H9 (cell line): ENCODE data around the gene CDH4. TPM values are rescaled to one million over a fixed set of nuclear protein-coding genes. Genes with fewer than 3 reads are reported as not detected.

ENCODE experiments used
- DNase-seq: peaks from one replicate; pipeline ENCODE4 v3.0.0-alpha.2; 2017
- H2AFZ ChIP-seq: one replicate; pipeline ENCODE4 v1.6.1; 2013; ENCODE audit warnings: mild to moderate bottlenecking, low read length, control low read depth, moderate library complexity
- H2AK5ac ChIP-seq: 2 replicates; pipeline ENCODE4 v1.6.1; 2013; ENCODE audit warnings: low read length, control low read depth, mixed read lengths; ENCODE audit not compliant: insufficient read length
- H2BK120ac ChIP-seq: one replicate; pipeline ENCODE4 v1.6.1; 2013; ENCODE audit warnings: low read depth, mild to moderate bottlenecking, low read length, control low read depth, inconsistent platforms; ENCODE audit not compliant: poor library complexity, severe bottlenecking
- H2BK12ac ChIP-seq: 2 replicates; pipeline ENCODE4 v1.6.1; 2013; ENCODE audit warnings: low read length, control low read depth, mixed read lengths, low read depth; ENCODE audit not compliant: insufficient read length
- H2BK15ac ChIP-seq: 2 replicates; pipeline ENCODE4 v1.6.1; 2013; ENCODE audit warnings: low read depth, low read length, control low read depth
- H2BK20ac ChIP-seq: one replicate; pipeline ENCODE4 v1.6.1; 2013; ENCODE audit warnings: low read depth, mild to moderate bottlenecking, low read length, control low read depth, inconsistent platforms; ENCODE audit not compliant: poor library complexity, severe bottlenecking
- H2BK5ac ChIP-seq: 2 replicates; pipeline ENCODE4 v1.6.1; 2013; ENCODE audit warnings: low read length, control low read depth, mixed read lengths; ENCODE audit not compliant: insufficient read length
- H3K14ac ChIP-seq: 2 replicates; pipeline ENCODE4 v1.6.1; 2013; ENCODE audit warnings: low read length, control low read depth; ENCODE audit not compliant: insufficient read depth
- H3K18ac ChIP-seq: 2 replicates; pipeline ENCODE4 v1.6.1; 2013; ENCODE audit warnings: low read depth, mild to moderate bottlenecking, mixed read lengths, low read length, control low read depth; ENCODE audit not compliant: insufficient read length
- H3K23ac ChIP-seq: 2 replicates; pipeline ENCODE4 v1.6.1; 2013; ENCODE audit warnings: low read length, control low read depth, mixed read lengths, low read depth; ENCODE audit not compliant: insufficient read length
- H3K23me2 ChIP-seq: 2 replicates; pipeline ENCODE4 v1.6.1; 2013; ENCODE audit warnings: low read depth, mild to moderate bottlenecking, mixed read lengths, low read length, control low read depth; ENCODE audit not compliant: insufficient read length, poor library complexity, severe bottlenecking
- H3K27ac ChIP-seq: 2 replicates; pipeline ENCODE4 v1.5.1; 2013; ENCODE audit warnings: low read length, control low read depth, mixed read lengths, low read depth; ENCODE audit not compliant: insufficient read length
- H3K27me3 ChIP-seq: 2 replicates; pipeline ENCODE4 v1.6.1; 2013; ENCODE audit warnings: low read length, control low read depth, inconsistent platforms; ENCODE audit not compliant: insufficient read depth
- H3K4ac ChIP-seq: 2 replicates; pipeline ENCODE4 v1.6.1; 2013; ENCODE audit warnings: low read depth, mild to moderate bottlenecking, control low read depth, inconsistent platforms, low read length, moderate library complexity
- H3K4me1 ChIP-seq: 2 replicates; pipeline ENCODE4 v1.6.1; 2013; ENCODE audit warnings: low read length, control low read depth, inconsistent platforms; ENCODE audit not compliant: insufficient read depth
- H3K4me2 ChIP-seq: 2 replicates; pipeline ENCODE4 v1.6.1; 2013; ENCODE audit warnings: low read length, control low read depth, mixed read lengths; ENCODE audit not compliant: insufficient read length, insufficient read depth
- H3K56ac ChIP-seq: 2 replicates; pipeline ENCODE4 v1.6.1; 2013; ENCODE audit warnings: low read depth, mild to moderate bottlenecking, mixed read lengths, low read length, control low read depth; ENCODE audit not compliant: insufficient read length
- H3K79me1 ChIP-seq: 2 replicates; pipeline ENCODE4 v1.6.1; 2013; ENCODE audit warnings: low read depth, mild to moderate bottlenecking, moderate library complexity, low read length, control low read depth, inconsistent platforms; ENCODE audit not compliant: insufficient read depth, poor library complexity, severe bottlenecking
- H3K79me2 ChIP-seq: 2 replicates; pipeline ENCODE4 v1.6.1; 2013; ENCODE audit warnings: low read length, control low read depth, inconsistent platforms; ENCODE audit not compliant: insufficient read depth
- H3K9ac ChIP-seq: 2 replicates; pipeline ENCODE4 v1.6.1; 2013; ENCODE audit warnings: low read length, control low read depth, mixed read lengths; ENCODE audit not compliant: insufficient read length; ENCODE audit errors: extremely low read depth
- H3K9me3 ChIP-seq: one replicate; pipeline ENCODE4 v1.6.1; 2013; ENCODE audit warnings: low read depth, low read length, inconsistent platforms; ENCODE audit not compliant: control insufficient read depth
- H3T11ph ChIP-seq: one replicate; pipeline ENCODE4 v1.6.1; 2013; ENCODE audit warnings: mild to moderate bottlenecking, low read length, control low read depth, inconsistent platforms
- H4K20me1 ChIP-seq: one replicate; pipeline ENCODE4 v1.6.1; 2013; ENCODE audit not compliant: control insufficient read depth, insufficient read length, insufficient read depth
- H4K5ac ChIP-seq: 2 replicates; pipeline ENCODE4 v1.6.1; 2013; ENCODE audit warnings: low read depth, mild to moderate bottlenecking, mixed read lengths, low read length, control low read depth; ENCODE audit not compliant: insufficient read length
- H4K8ac ChIP-seq: replicated peaks from 2 replicates; pipeline ENCODE4 v1.6.1; 2013; ENCODE audit warnings: low read length, control low read depth, mixed read lengths, low read depth; ENCODE audit not compliant: insufficient read length
- H4K91ac ChIP-seq: 2 replicates; pipeline ENCODE4 v1.6.1; 2013; ENCODE audit warnings: low read depth, mild to moderate bottlenecking, moderate library complexity, mixed read lengths, low read length, control low read depth; ENCODE audit not compliant: insufficient read length
- H3K27ac Mint-ChIP-seq, 3 experiments: 2 replicates in 2 of 3; 3 replicates in 1 of 3; pipeline ENCODE4 v1.8.0; 2020 to 2021; ENCODE audit warnings: mixed read lengths in 3 of 3, mild to moderate bottlenecking in 1 of 3, moderate library complexity in 1 of 3
- H3K27me3 Mint-ChIP-seq: 2 replicates; pipeline ENCODE4 v1.8.0; 2021; ENCODE audit warnings: low read depth, mild to moderate bottlenecking, moderate library complexity, mixed read lengths
- H3K36me3 Mint-ChIP-seq, 3 experiments: 2 replicates in 2 of 3; 3 replicates in 1 of 3; pipeline ENCODE4 v1.8.0; 2020 to 2021; ENCODE audit warnings: low read depth in 3 of 3, mixed read lengths in 3 of 3; ENCODE audit not compliant: insufficient read depth in 1 of 3
- H3K4me1 Mint-ChIP-seq, 2 experiments: 2 replicates each; pipeline ENCODE4 v1.8.0; 2020; ENCODE audit warnings: mixed read lengths in 2 of 2
- H3K4me3 Mint-ChIP-seq, 2 experiments: 2 replicates in 1 of 2; 3 replicates in 1 of 2; pipeline ENCODE4 v1.8.0; 2020 to 2021; ENCODE audit warnings: mild to moderate bottlenecking in 2 of 2, mixed read lengths in 2 of 2, moderate library complexity in 1 of 2
- H3K9me3 Mint-ChIP-seq, 2 experiments: 2 replicates in 1 of 2; 3 replicates in 1 of 2; pipeline ENCODE4 v1.8.0; 2020; ENCODE audit warnings: mild to moderate bottlenecking in 2 of 2, mixed read lengths in 2 of 2, moderate library complexity in 1 of 2
- CTCF ChIP-seq: fragments of 200-600 bp; sonication (generic); conservative IDR thresholded peaks from 3 replicates; pipeline ENCODE4 v1.8.0; 2021; ENCODE audit warnings: antibody characterized with exemption, mild to moderate bottlenecking
- WGBS: extraction: QIAGEN DNeasy Blood & Tissue Kit; methylation state at CpG from one replicate; pipeline ENCODE4 v1.1.7; 2013; ENCODE audit warnings: missing lambda C conversion rate, low lambda C conversion rate, mixed read lengths; ENCODE audit not compliant: insufficient read length; ENCODE audit errors: extremely low coverage; 5-methylcytosine and 5-hydroxymethylcytosine counted together
- total RNA-seq: library from RNA; stranded (reverse); gene quantifications from 2 replicates; pipeline ENCODE4 v1.2.1, GENCODE V29; 2021

Gene CDH4
- total RNA-seq, 1 experiment from 2014 or later = 3.0 TPM

GRCh38 chr20:61855286-61855685 is 603.2 kb downstream of the CDH4 start:
- Histone ChIP-seq H2BK12ac (no peak overlapping the region), H4K5ac (no peak overlapping the region), H2AK5ac (no peak overlapping the region), H3K27ac (no peak overlapping the region), H3K27me3 (no peaks in the 10 kb centered on the region; the same call in 1 of the 2 replicates), H3K79me2 (no peaks in the 10 kb centered on the region), H3T11ph (no peak overlapping the region), H4K91ac (no peak overlapping the region), H2BK120ac (no peak overlapping the region), H3K23me2 (peaks cover 3% of the 10 kb centered on the region), H3K4ac (no peak overlapping the region), H3K14ac (no peak overlapping the region), H3K23ac (no peak overlapping the region), H3K56ac (no peak overlapping the region), H2BK5ac (no peak overlapping the region), H4K8ac (no peak overlapping the region), H3K9me3 (no peaks in the 10 kb centered on the region), H4K20me1 (peaks cover 3% of the 10 kb centered on the region), H2BK15ac (no peak overlapping the region), H3K4me1 (no peaks in the 10 kb centered on the region), H3K4me2 (no peak overlapping the region), H3K18ac (no peak overlapping the region), H3K79me1 (no peaks in the 10 kb centered on the region), H2AFZ (no peak overlapping the region), H3K9ac (no peak overlapping the region), H2BK20ac (no peak overlapping the region)
- H3K4me1 Mint-ChIP-seq = no peaks in the 10 kb centered on the region
- H3K27ac Mint-ChIP-seq = no peak overlapping the region
- no peak for DNase-seq
- no peak for TF ChIP-seq CTCF
- no peaks in the 10 kb centered on the region for H3K9me3 Mint-ChIP-seq
- H3K4me3 Mint-ChIP-seq = no peak overlapping the region
- no CpG with 5 or more reads among the region's 8 CpGs for WGBS
- H3K27me3 Mint-ChIP-seq = peaks cover 19% of the 10 kb centered on the region
- H3K36me3 Mint-ChIP-seq = no peaks in the 10 kb centered on the region
